GM23338 (cell line): ENCODE measurements around the gene FAM9C. TPM values are rescaled to one million over a fixed set of nuclear protein-coding genes. Genes with fewer than 3 reads are reported as not detected.

ENCODE experiments used
- ATAC-seq: fragments of 200-7000 bp; cut with Tn5 transposase; 3 replicates; pipeline ENCODE4 v1.9.1; 2020
- DNase-seq: peaks from one replicate; pipeline ENCODE4 v3.0.0-alpha.2; 2015; ENCODE audit warnings: low spot score
- H2AFZ ChIP-seq: fragments of 200-600 bp; sonication (generic); 2 replicates; pipeline ENCODE4 v1.8.0; 2016; ENCODE audit warnings: antibody characterized with exemption, mild to moderate bottlenecking, moderate library complexity
- H3F3A ChIP-seq: fragments of 200-600 bp; sonication (generic); replicated peaks from 2 replicates; pipeline ENCODE4 v1.8.0; 2017; ENCODE audit warnings: antibody characterized with exemption, mixed run types, low read depth
- H3K27ac ChIP-seq: fragments of 200-600 bp; sonication (generic); 2 replicates; pipeline ENCODE4 v1.6.1; 2016; ENCODE audit warnings: low read depth
- H3K27me3 ChIP-seq: fragments of 200-600 bp; sonication (generic); 2 replicates; pipeline ENCODE4 v1.8.0; 2016; ENCODE audit warnings: mild to moderate bottlenecking, mixed run types, moderate library complexity; ENCODE audit not compliant: insufficient read depth
- H3K36me3 ChIP-seq: fragments of 200-600 bp; sonication (generic); 2 replicates; pipeline ENCODE4 v1.8.0; 2016; ENCODE audit warnings: mild to moderate bottlenecking; ENCODE audit not compliant: insufficient read depth
- H3K4me1 ChIP-seq: fragments of 200-600 bp; sonication (generic); 2 replicates; pipeline ENCODE4 v1.8.0; 2016; ENCODE audit warnings: mild to moderate bottlenecking, moderate library complexity; ENCODE audit not compliant: insufficient read depth
- H3K4me2 ChIP-seq: fragments of 200-600 bp; sonication (generic); 2 replicates; pipeline ENCODE4 v1.7.1; 2017; ENCODE audit warnings: mixed run types
- H3K4me3 ChIP-seq: fragments of 200-600 bp; sonication (generic); 2 replicates; pipeline ENCODE4 v1.6.1; 2016; ENCODE audit warnings: mixed run types
- H3K79me2 ChIP-seq: fragments of 200-600 bp; sonication (generic); replicated peaks from 2 replicates; pipeline ENCODE4 v1.8.0; 2017; ENCODE audit warnings: mild to moderate bottlenecking; ENCODE audit not compliant: insufficient read depth
- H3K9me2 ChIP-seq: fragments of 200-600 bp; sonication (generic); 2 replicates; pipeline ENCODE4 v1.8.0; 2017; ENCODE audit not compliant: insufficient read depth
- H4K20me1 ChIP-seq: fragments of 200-600 bp; sonication (generic); replicated peaks from 2 replicates; pipeline ENCODE4 v1.8.0; 2017; ENCODE audit warnings: mild to moderate bottlenecking; ENCODE audit not compliant: insufficient read depth
- H3K27ac Mint-ChIP-seq: 2 replicates; pipeline ENCODE4 v1.8.0; 2020; ENCODE audit warnings: inconsistent platforms, mild to moderate bottlenecking, moderate library complexity, mixed read lengths
- H3K27me3 Mint-ChIP-seq: 3 replicates; pipeline ENCODE4 v1.8.0; 2022; ENCODE audit warnings: low read depth, mild to moderate bottlenecking, moderate library complexity, mixed read lengths, inconsistent platforms; ENCODE audit not compliant: insufficient read depth, poor library complexity
- H3K36me3 Mint-ChIP-seq: 3 replicates; pipeline ENCODE4 v1.8.0; 2021; ENCODE audit warnings: low read depth, mild to moderate bottlenecking, inconsistent platforms, moderate library complexity, mixed read lengths
- H3K4me1 Mint-ChIP-seq: 3 replicates; pipeline ENCODE4 v1.8.0; 2020; ENCODE audit warnings: mild to moderate bottlenecking, inconsistent platforms, mixed read lengths
- H3K4me3 Mint-ChIP-seq: 3 replicates; pipeline ENCODE4 v1.8.0; 2021; ENCODE audit warnings: moderate library complexity, mild to moderate bottlenecking, inconsistent platforms, mixed read lengths
- H3K9me3 Mint-ChIP-seq: 3 replicates; pipeline ENCODE4 v1.8.0; 2020; ENCODE audit warnings: moderate library complexity, mild to moderate bottlenecking, inconsistent platforms, mixed read lengths
- CREB1 ChIP-seq: fragments of 250-450 bp; sonication (Bioruptor Pico); IDR thresholded peaks from 2 replicates; pipeline ENCODE4 v1.5.0; 2020; ENCODE audit warnings: low read depth, mild to moderate bottlenecking, moderate library complexity
- EZH2 ChIP-seq: fragments of 200-600 bp; sonication (generic); IDR thresholded peaks from one replicate; pipeline ENCODE4 v1.8.0; 2017; ENCODE audit warnings: antibody characterized with exemption, mild to moderate bottlenecking, low read depth; ENCODE audit not compliant: unreplicated experiment
- EZH2phosphoT487 ChIP-seq: fragments of 200-600 bp; sonication (generic); IDR thresholded peaks from one replicate; pipeline ENCODE4 v1.8.1; 2018; ENCODE audit warnings: antibody characterized with exemption; ENCODE audit not compliant: unreplicated experiment
- JUNB ChIP-seq: IDR thresholded peaks from one replicate; pipeline ENCODE4 v1.6.1; 2016; ENCODE audit warnings: antibody characterized with exemption; ENCODE audit not compliant: unreplicated experiment
- NANOG ChIP-seq: IDR thresholded peaks from 2 replicates; pipeline ENCODE4 v1.6.1; 2016; ENCODE audit warnings: antibody characterized with exemption, borderline replicate concordance
- POLR2AphosphoS5 ChIP-seq: IDR thresholded peaks from 2 replicates; pipeline ENCODE4 v1.6.1; 2016; ENCODE audit warnings: antibody characterized with exemption, low read depth
- STAT1 ChIP-seq: IDR thresholded peaks from one replicate; pipeline ENCODE4 v1.6.1; 2016; ENCODE audit warnings: antibody characterized with exemption; ENCODE audit not compliant: unreplicated experiment
- ZNF114 ChIP-seq: fragments of 250-450 bp; sonication (Bioruptor Pico); IDR thresholded peaks from 2 replicates; pipeline ENCODE4 v1.5.0; 2020; ENCODE audit warnings: mild to moderate bottlenecking, moderate library complexity
- ZNF331 ChIP-seq: fragments of 250-450 bp; sonication (Bioruptor Pico); IDR thresholded peaks from 2 replicates; pipeline ENCODE4 v1.5.0; 2020; ENCODE audit warnings: low read depth, mild to moderate bottlenecking, moderate library complexity
- polyA plus RNA-seq: library from polyadenylated mRNA; unstranded; fragments of >200 nt; fragmentation: Nextera tagmentation; extraction: Ambion mirVana; gene quantifications from 2 replicates; pipeline ENCODE4 v1.2.1, GENCODE V29; 2016
- total RNA-seq: library from RNA; depleted of rRNA; stranded (reverse); fragments of >200 nt; shearing (Covaris generic); gene quantifications from 2 replicates; pipeline ENCODE4 v1.2.3, GENCODE V29; 2014
- TF ChIP-seq, protein P1 (sequence below): IDR thresholded peaks from one replicate; pipeline ENCODE4 v1.6.1; 2018; ENCODE audit warnings: antibody characterized with exemption; ENCODE audit not compliant: unreplicated experiment
- TF ChIP-seq, protein P2 (sequence below): IDR thresholded peaks from 2 replicates; pipeline ENCODE4 v1.6.1; 2016; ENCODE audit warnings: antibody characterized with exemption
- TF ChIP-seq, protein P3 (sequence below), 2 experiments: fragments of 200-600 bp in 1 of 2; sonication (generic) in 1 of 2; conservative IDR thresholded peaks; 2 replicates each; pipeline versions ENCODE4 v1.5.1 to v1.6.1; 2016 to 2017; ENCODE audit warnings: antibody characterized with exemption in 2 of 2, low read depth in 2 of 2, mild to moderate bottlenecking in 2 of 2, moderate library complexity in 1 of 2
- TF ChIP-seq, protein P4 (sequence below): fragments of 250-450 bp; sonication (Bioruptor Pico); IDR thresholded peaks from 2 replicates; pipeline ENCODE4 v1.5.0; 2020; ENCODE audit warnings: mild to moderate bottlenecking, moderate library complexity

Gene FAM9C
- total and polyA plus RNA-seq, 2 experiments from 2014 or later = 0.08 TPM; not detected in 1

DNA sequence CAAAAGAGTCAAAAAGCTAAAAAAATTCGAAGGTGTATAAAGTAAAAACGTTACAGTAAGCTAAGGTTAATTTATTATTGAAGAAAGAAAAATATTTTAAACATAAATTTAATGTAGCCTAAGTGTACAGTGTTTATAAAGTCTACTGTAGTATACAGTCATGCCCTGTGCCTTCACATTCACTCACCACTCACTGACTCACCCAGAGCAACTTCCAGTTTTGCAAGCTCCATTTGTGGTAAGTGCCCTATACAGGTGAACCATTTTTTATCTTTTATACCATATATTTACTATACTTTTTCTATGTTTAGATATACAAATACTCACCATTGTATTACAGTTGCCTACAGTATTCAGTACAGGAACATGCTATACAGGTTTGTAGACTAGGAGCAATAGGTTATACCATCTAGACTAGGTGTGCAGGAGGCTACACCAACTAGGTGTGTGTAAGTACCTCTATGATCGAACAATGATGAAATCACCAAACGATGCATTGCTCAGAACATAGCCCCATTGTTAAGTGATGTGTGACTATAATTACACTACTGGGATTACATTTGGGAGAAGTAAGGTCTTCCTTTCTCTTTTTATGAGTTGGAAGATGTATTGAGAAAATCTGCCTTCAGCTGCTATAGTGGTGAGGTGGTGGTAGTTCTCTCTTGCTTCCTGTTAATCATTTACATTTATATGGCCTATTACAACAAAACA lies 42.3 kb downstream of the FAM9C start:
- no peaks in the 10 kb centered on the region for H3K9me2 ChIP-seq
- no peaks in the 10 kb centered on the region for H3F3A ChIP-seq
- Mint-ChIP-seq H3K9me3 (no peaks in the 10 kb centered on the region), H3K27ac (no peak overlapping the region), H3K4me3 (no peak overlapping the region), H3K27me3 (no peaks in the 10 kb centered on the region), H3K36me3 (no peaks in the 10 kb centered on the region), H3K4me1 (peaks cover 27% of the 10 kb centered on the region)
- H3K27me3 ChIP-seq = no peaks in the 10 kb centered on the region
- no peaks in the 10 kb centered on the region for H3K79me2 ChIP-seq
- H3K27ac ChIP-seq = no peak overlapping the region
- H2AFZ ChIP-seq = no peak overlapping the region
- ATAC-seq = no peak
- no peaks in the 10 kb centered on the region for H4K20me1 ChIP-seq
- no peak overlapping the region for H3K4me3 ChIP-seq
- no peak for DNase-seq
- H3K36me3 ChIP-seq = no peaks in the 10 kb centered on the region; the same call in 1 of the 2 replicates
- peaks cover 14% of the 10 kb centered on the region for H3K4me1 ChIP-seq
- TF ChIP-seq JUNB (no peak), EZH2 (no peak), NANOG (no peak), STAT1 (no peak), CREB1 (CRISPR knock-in tag) (no peak), ZNF331 (CRISPR knock-in tag) (no peak), EZH2phosphoT487 (no peak), ZNF114 (CRISPR knock-in tag) (no peak), POLR2AphosphoS5 (no peak)
- TF ChIP-seq, protein P1, sequence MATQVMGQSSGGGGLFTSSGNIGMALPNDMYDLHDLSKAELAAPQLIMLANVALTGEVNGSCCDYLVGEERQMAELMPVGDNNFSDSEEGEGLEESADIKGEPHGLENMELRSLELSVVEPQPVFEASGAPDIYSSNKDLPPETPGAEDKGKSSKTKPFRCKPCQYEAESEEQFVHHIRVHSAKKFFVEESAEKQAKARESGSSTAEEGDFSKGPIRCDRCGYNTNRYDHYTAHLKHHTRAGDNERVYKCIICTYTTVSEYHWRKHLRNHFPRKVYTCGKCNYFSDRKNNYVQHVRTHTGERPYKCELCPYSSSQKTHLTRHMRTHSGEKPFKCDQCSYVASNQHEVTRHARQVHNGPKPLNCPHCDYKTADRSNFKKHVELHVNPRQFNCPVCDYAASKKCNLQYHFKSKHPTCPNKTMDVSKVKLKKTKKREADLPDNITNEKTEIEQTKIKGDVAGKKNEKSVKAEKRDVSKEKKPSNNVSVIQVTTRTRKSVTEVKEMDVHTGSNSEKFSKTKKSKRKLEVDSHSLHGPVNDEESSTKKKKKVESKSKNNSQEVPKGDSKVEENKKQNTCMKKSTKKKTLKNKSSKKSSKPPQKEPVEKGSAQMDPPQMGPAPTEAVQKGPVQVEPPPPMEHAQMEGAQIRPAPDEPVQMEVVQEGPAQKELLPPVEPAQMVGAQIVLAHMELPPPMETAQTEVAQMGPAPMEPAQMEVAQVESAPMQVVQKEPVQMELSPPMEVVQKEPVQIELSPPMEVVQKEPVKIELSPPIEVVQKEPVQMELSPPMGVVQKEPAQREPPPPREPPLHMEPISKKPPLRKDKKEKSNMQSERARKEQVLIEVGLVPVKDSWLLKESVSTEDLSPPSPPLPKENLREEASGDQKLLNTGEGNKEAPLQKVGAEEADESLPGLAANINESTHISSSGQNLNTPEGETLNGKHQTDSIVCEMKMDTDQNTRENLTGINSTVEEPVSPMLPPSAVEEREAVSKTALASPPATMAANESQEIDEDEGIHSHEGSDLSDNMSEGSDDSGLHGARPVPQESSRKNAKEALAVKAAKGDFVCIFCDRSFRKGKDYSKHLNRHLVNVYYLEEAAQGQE = no peak
- TF ChIP-seq, protein P2, sequence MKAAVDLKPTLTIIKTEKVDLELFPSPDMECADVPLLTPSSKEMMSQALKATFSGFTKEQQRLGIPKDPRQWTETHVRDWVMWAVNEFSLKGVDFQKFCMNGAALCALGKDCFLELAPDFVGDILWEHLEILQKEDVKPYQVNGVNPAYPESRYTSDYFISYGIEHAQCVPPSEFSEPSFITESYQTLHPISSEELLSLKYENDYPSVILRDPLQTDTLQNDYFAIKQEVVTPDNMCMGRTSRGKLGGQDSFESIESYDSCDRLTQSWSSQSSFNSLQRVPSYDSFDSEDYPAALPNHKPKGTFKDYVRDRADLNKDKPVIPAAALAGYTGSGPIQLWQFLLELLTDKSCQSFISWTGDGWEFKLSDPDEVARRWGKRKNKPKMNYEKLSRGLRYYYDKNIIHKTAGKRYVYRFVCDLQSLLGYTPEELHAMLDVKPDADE = no peak
- TF ChIP-seq, protein P3, sequence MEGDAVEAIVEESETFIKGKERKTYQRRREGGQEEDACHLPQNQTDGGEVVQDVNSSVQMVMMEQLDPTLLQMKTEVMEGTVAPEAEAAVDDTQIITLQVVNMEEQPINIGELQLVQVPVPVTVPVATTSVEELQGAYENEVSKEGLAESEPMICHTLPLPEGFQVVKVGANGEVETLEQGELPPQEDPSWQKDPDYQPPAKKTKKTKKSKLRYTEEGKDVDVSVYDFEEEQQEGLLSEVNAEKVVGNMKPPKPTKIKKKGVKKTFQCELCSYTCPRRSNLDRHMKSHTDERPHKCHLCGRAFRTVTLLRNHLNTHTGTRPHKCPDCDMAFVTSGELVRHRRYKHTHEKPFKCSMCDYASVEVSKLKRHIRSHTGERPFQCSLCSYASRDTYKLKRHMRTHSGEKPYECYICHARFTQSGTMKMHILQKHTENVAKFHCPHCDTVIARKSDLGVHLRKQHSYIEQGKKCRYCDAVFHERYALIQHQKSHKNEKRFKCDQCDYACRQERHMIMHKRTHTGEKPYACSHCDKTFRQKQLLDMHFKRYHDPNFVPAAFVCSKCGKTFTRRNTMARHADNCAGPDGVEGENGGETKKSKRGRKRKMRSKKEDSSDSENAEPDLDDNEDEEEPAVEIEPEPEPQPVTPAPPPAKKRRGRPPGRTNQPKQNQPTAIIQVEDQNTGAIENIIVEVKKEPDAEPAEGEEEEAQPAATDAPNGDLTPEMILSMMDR (conservative IDR thresholded peaks at IDR 0.05; ENCODE audit: low read depth in 2 of 2) = no peak
- TF ChIP-seq, protein P4, sequence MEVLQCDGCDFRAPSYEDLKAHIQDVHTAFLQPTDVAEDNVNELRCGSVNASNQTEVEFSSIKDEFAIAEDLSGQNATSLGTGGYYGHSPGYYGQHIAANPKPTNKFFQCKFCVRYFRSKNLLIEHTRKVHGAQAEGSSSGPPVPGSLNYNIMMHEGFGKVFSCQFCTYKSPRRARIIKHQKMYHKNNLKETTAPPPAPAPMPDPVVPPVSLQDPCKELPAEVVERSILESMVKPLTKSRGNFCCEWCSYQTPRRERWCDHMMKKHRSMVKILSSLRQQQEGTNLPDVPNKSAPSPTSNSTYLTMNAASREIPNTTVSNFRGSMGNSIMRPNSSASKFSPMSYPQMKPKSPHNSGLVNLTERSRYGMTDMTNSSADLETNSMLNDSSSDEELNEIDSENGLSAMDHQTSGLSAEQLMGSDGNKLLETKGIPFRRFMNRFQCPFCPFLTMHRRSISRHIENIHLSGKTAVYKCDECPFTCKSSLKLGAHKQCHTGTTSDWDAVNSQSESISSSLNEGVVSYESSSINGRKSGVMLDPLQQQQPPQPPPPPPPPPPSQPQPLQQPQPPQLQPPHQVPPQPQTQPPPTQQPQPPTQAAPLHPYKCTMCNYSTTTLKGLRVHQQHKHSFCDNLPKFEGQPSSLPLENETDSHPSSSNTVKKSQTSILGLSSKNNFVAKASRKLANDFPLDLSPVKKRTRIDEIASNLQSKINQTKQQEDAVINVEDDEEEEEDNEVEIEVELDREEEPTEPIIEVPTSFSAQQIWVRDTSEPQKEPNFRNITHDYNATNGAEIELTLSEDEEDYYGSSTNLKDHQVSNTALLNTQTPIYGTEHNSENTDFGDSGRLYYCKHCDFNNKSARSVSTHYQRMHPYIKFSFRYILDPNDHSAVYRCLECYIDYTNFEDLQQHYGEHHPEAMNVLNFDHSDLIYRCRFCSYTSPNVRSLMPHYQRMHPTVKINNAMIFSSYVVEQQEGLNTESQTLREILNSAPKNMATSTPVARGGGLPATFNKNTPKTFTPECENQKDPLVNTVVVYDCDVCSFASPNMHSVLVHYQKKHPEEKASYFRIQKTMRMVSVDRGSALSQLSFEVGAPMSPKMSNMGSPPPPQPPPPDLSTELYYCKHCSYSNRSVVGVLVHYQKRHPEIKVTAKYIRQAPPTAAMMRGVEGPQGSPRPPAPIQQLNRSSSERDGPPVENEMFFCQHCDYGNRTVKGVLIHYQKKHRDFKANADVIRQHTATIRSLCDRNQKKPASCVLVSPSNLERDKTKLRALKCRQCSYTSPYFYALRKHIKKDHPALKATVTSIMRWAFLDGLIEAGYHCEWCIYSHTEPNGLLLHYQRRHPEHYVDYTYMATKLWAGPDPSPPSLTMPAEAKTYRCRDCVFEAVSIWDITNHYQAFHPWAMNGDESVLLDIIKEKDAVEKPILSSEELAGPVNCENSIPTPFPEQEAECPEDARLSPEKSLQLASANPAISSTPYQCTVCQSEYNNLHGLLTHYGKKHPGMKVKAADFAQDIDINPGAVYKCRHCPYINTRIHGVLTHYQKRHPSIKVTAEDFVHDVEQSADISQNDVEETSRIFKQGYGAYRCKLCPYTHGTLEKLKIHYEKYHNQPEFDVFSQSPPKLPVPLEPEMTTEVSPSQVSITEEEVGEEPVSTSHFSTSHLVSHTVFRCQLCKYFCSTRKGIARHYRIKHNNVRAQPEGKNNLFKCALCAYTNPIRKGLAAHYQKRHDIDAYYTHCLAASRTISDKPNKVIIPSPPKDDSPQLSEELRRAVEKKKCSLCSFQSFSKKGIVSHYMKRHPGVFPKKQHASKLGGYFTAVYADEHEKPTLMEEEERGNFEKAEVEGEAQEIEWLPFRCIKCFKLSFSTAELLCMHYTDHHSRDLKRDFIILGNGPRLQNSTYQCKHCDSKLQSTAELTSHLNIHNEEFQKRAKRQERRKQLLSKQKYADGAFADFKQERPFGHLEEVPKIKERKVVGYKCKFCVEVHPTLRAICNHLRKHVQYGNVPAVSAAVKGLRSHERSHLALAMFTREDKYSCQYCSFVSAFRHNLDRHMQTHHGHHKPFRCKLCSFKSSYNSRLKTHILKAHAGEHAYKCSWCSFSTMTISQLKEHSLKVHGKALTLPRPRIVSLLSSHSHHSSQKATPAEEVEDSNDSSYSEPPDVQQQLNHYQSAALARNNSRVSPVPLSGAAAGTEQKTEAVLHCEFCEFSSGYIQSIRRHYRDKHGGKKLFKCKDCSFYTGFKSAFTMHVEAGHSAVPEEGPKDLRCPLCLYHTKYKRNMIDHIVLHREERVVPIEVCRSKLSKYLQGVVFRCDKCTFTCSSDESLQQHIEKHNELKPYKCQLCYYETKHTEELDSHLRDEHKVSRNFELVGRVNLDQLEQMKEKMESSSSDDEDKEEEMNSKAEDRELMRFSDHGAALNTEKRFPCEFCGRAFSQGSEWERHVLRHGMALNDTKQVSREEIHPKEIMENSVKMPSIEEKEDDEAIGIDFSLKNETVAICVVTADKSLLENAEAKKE (CRISPR knock-in tag) = no peak
- H3K4me2 ChIP-seq = no peak overlapping the region
